HEK293 (cell line): ENCODE results near the gene GBP5.

Experiments
- CTCF ChIA-PET: fragments of 350-600 bp; formaldehyde crosslinking; extraction: SDS; loops from one replicate; lab custom pipeline; 2021; ENCODE audit warnings: antibody characterized with exemption; lab: Yijun Ruan, JAX
- POLR2A ChIA-PET: fragments of 300-600 bp; formaldehyde crosslinking; extraction: SDS; loops from one replicate; lab custom pipeline; 2020; ENCODE audit warnings: antibody characterized with exemption, inconsistent platforms; lab: Yijun Ruan, JAX
- H3K27ac ChIP-seq: fragments of 200-500 bp; sonication (Bioruptor generic); 2 replicates; pipeline ENCODE4 v1.5.1; 2014; ENCODE audit warnings: low read depth, low read length, control low read depth, inconsistent platforms; ENCODE audit errors: extremely low read depth
- H3K36me3 ChIP-seq, 2 experiments: fragments of 200-500 bp in 1 of 2; sonication (Bioruptor generic) in 1 of 2; 1 replicate in 1 of 2; 2 replicates in 1 of 2; pipeline ENCODE4 v1.5.1; 2014 to 2017; ENCODE audit warnings: inconsistent platforms in 2 of 2, low read length in 2 of 2; ENCODE audit not compliant: control insufficient read depth in 2 of 2, insufficient read depth in 1 of 2
- H3K4me1 ChIP-seq: fragments of 200-500 bp; sonication (Bioruptor generic); 2 replicates; pipeline ENCODE4 v1.5.1; 2014; ENCODE audit warnings: mild to moderate bottlenecking, low read length, inconsistent platforms; ENCODE audit not compliant: control insufficient read depth, insufficient read depth
- H3K4me3 ChIP-seq: 2 replicates; pipeline ENCODE4 v1.5.1; 2011; ENCODE audit warnings: low read depth, mild to moderate bottlenecking, control low read depth, low read length, moderate library complexity
- H3K9me3 ChIP-seq: fragments of 200-500 bp; sonication (Bioruptor generic); 2 replicates; pipeline ENCODE4 v1.5.1; 2014; ENCODE audit warnings: low read depth, low read length, inconsistent platforms; ENCODE audit not compliant: control insufficient read depth, insufficient read depth
- MYNN ChIP-seq: fragments of 450-650 bp; formaldehyde crosslinking; IDR thresholded peaks from 2 replicates; pipeline ENCODE4 v1.5.1; 2016; ENCODE audit warnings: missing biosample characterization, missing genetic modification characterization, borderline replicate concordance
- REPIN1 ChIP-seq: fragments of 450-650 bp; formaldehyde crosslinking; IDR thresholded peaks from 2 replicates; pipeline ENCODE4 v1.5.1; 2017; ENCODE audit warnings: missing biosample characterization, missing genetic modification characterization, low read depth
- TCF7L2 ChIP-seq: IDR thresholded peaks from 2 replicates; pipeline ENCODE4 v1.6.1; 2011; ENCODE audit warnings: low read depth, mild to moderate bottlenecking, inconsistent platforms, low read length, moderate library complexity, borderline replicate concordance
- ZBTB17 ChIP-seq: fragments of 450-650 bp; formaldehyde crosslinking; IDR thresholded peaks from 2 replicates; pipeline ENCODE4 v1.5.1; 2016; ENCODE audit warnings: missing biosample characterization, missing genetic modification characterization
- ZBTB8A ChIP-seq: fragments of 450-650 bp; formaldehyde crosslinking; IDR thresholded peaks from 2 replicates; pipeline ENCODE4 v1.5.1; 2016; ENCODE audit warnings: missing biosample characterization, missing genetic modification characterization
- ZNF2 ChIP-seq: fragments of 450-650 bp; formaldehyde crosslinking; IDR thresholded peaks from 2 replicates; pipeline ENCODE4 v1.5.1; 2016; ENCODE audit warnings: missing biosample characterization, missing genetic modification characterization
- ZNF23 ChIP-seq: fragments of 450-650 bp; formaldehyde crosslinking; IDR thresholded peaks from 2 replicates; pipeline ENCODE4 v1.5.1; 2016; ENCODE audit warnings: missing biosample characterization, missing genetic modification characterization, borderline replicate concordance
- ZNF366 ChIP-seq: fragments of 450-650 bp; formaldehyde crosslinking; conservative IDR thresholded peaks from 2 replicates; pipeline ENCODE4 v1.5.1; 2016; ENCODE audit warnings: missing biosample characterization, missing genetic modification characterization
- ZNF423 ChIP-seq: fragments of 450-650 bp; formaldehyde crosslinking; IDR thresholded peaks from 2 replicates; pipeline ENCODE4 v1.5.1; 2016; ENCODE audit warnings: missing biosample characterization, missing genetic modification characterization
- ZNF548 ChIP-seq: fragments of 450-650 bp; formaldehyde crosslinking; IDR thresholded peaks from 2 replicates; pipeline ENCODE4 v1.5.1; 2016; ENCODE audit warnings: missing biosample characterization, missing genetic modification characterization
- ZNF658 ChIP-seq: fragments of 450-650 bp; formaldehyde crosslinking; IDR thresholded peaks from 2 replicates; pipeline ENCODE4; 2016; ENCODE audit warnings: missing biosample characterization, missing genetic modification characterization
- ZNF701 ChIP-seq: fragments of 450-650 bp; formaldehyde crosslinking; IDR thresholded peaks from 2 replicates; pipeline ENCODE4 v1.5.1; 2016; ENCODE audit warnings: missing biosample characterization, missing genetic modification characterization
- ZNF785 ChIP-seq: fragments of 450-650 bp; formaldehyde crosslinking; IDR thresholded peaks from 2 replicates; pipeline ENCODE4 v1.5.1; 2016; ENCODE audit warnings: missing biosample characterization, missing genetic modification characterization
- ZXDB ChIP-seq: fragments of 450-650 bp; formaldehyde crosslinking; IDR thresholded peaks from 2 replicates; pipeline ENCODE4 v1.5.1; 2016; ENCODE audit warnings: missing biosample characterization, missing genetic modification characterization
- TF ChIP-seq, protein P1 (sequence below): fragments of 450-650 bp; formaldehyde crosslinking; IDR thresholded peaks from 2 replicates; pipeline ENCODE4 v1.5.1; 2016; ENCODE audit warnings: missing biosample characterization, missing genetic modification characterization
- TF ChIP-seq, protein P2 (sequence below): fragments of 450-650 bp; formaldehyde crosslinking; IDR thresholded peaks from 2 replicates; pipeline ENCODE4 v1.5.1; 2016; ENCODE audit warnings: missing biosample characterization, missing genetic modification characterization
- TF ChIP-seq, protein P3 (sequence below): fragments of 450-650 bp; formaldehyde crosslinking; IDR thresholded peaks from 2 replicates; pipeline ENCODE4 v1.5.1; 2016; ENCODE audit warnings: missing biosample characterization, missing genetic modification characterization

Gene GBP5

GRCh38 chr1:89254658-89255287 is 17.9 kb downstream of the GBP5 start (continued):
- no peak for TF ChIP-seq ZNF701
- no peak for TF ChIP-seq ZBTB8A (tag by site-specific recombination)
- 0 out of 2 replicates have a peak, but pooled peaks have one; percentile 31 for TF ChIP-seq ZNF366
- TF ChIP-seq, protein P1, sequence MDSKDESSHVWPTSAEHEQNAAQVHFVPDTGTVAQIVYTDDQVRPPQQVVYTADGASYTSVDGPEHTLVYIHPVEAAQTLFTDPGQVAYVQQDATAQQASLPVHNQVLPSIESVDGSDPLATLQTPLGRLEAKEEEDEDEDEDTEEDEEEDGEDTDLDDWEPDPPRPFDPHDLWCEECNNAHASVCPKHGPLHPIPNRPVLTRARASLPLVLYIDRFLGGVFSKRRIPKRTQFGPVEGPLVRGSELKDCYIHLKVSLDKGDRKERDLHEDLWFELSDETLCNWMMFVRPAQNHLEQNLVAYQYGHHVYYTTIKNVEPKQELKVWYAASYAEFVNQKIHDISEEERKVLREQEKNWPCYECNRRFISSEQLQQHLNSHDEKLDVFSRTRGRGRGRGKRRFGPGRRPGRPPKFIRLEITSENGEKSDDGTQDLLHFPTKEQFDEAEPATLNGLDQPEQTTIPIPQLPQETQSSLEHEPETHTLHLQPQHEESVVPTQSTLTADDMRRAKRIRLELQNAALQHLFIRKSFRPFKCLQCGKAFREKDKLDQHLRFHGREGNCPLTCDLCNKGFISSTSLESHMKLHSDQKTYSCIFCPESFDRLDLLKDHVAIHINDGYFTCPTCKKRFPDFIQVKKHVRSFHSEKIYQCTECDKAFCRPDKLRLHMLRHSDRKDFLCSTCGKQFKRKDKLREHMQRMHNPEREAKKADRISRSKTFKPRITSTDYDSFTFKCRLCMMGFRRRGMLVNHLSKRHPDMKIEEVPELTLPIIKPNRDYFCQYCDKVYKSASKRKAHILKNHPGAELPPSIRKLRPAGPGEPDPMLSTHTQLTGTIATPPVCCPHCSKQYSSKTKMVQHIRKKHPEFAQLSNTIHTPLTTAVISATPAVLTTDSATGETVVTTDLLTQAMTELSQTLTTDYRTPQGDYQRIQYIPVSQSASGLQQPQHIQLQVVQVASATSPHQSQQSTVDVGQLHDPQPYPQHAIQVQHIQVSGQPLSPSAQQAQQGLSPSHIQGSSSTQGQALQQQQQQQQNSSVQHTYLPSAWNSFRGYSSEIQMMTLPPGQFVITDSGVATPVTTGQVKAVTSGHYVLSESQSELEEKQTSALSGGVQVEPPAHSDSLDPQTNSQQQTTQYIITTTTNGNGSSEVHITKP (tag by site-specific recombination) = peak; percentile 69
- TF ChIP-seq ZNF785 (tag by site-specific recombination) = no peak
- peak; percentile 35; the same call in 1 of the 2 replicates for TF ChIP-seq ZBTB17 (tag by site-specific recombination)
- TF ChIP-seq, all 188 proteins: peak for 8

GRCh38 chr1:89243046-89243445 is 29.6 kb downstream of the GBP5 start:
- TF ChIP-seq ZXDB (tag by site-specific recombination) = no peak
- TF ChIP-seq ZNF658 (tag by site-specific recombination) = no peak
- TF ChIP-seq, protein P2, sequence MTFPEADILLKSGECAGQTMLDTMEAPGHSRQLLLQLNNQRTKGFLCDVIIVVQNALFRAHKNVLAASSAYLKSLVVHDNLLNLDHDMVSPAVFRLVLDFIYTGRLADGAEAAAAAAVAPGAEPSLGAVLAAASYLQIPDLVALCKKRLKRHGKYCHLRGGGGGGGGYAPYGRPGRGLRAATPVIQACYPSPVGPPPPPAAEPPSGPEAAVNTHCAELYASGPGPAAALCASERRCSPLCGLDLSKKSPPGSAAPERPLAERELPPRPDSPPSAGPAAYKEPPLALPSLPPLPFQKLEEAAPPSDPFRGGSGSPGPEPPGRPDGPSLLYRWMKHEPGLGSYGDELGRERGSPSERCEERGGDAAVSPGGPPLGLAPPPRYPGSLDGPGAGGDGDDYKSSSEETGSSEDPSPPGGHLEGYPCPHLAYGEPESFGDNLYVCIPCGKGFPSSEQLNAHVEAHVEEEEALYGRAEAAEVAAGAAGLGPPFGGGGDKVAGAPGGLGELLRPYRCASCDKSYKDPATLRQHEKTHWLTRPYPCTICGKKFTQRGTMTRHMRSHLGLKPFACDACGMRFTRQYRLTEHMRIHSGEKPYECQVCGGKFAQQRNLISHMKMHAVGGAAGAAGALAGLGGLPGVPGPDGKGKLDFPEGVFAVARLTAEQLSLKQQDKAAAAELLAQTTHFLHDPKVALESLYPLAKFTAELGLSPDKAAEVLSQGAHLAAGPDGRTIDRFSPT (tag by site-specific recombination) = no peak
- no peak for TF ChIP-seq ZNF548
- TF ChIP-seq TCF7L2 = no peak
- no peak for TF ChIP-seq ZNF2 (tag by site-specific recombination)
- TF ChIP-seq ZNF23 (tag by site-specific recombination) = no peak
- TF ChIP-seq, protein P3, sequence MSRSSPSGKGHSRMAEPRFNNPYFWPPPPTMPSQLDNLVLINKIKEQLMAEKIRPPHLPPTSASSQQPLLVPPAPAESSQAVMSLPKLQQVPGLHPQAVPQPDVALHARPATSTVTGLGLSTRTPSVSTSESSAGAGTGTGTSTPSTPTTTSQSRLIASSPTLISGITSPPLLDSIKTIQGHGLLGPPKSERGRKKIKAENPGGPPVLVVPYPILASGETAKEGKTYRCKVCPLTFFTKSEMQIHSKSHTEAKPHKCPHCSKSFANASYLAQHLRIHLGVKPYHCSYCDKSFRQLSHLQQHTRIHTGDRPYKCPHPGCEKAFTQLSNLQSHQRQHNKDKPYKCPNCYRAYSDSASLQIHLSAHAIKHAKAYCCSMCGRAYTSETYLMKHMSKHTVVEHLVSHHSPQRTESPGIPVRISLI (tag by site-specific recombination) = no peak
- no peak for TF ChIP-seq MYNN (tag by site-specific recombination)
- TF ChIP-seq REPIN1 (tag by site-specific recombination) = no peak
- no peak for TF ChIP-seq ZNF423 (tag by site-specific recombination)
- no peaks in the 10 kb centered on the region for H3K9me3 ChIP-seq
- no peaks in the 10 kb centered on the region for H3K4me1 ChIP-seq
- no peak overlapping the region for H3K27ac ChIP-seq
- H3K4me3 ChIP-seq = no peak overlapping the region
- no peaks in the 10 kb centered on the region for H3K36me3 ChIP-seq
- ChIA-PET POLR2A (no interaction called here), CTCF (interaction anchor here (0.6 kb wide), 1 partner anchor 72 kb away, joined by 4 read pairs; no protein-coding TSS in a partner anchor)
